Spleen (tissue), 11 donors: ENCODE measurements around the gene SPACDR. TPM values are rescaled to one million over a fixed set of nuclear protein-coding genes. Genes with fewer than 3 reads are reported as not detected.

Experiments
- DNase-seq: peaks from one replicate; pipeline ENCODE4 v3.0.0-alpha.2; 2020
- H3K27ac ChIP-seq, 8 donors: fragments of 200-600 bp; sonication (generic) in 7 of 8; 1 replicate in 4 of 8; 2 replicates in 4 of 8; pipeline versions ENCODE4 v1.5.0 to v1.8.0; 2016 to 2021; ENCODE audit warnings: inconsistent platforms in 4 of 8, mild to moderate bottlenecking in 4 of 8, moderate library complexity in 1 of 8
- H3K27me3 ChIP-seq, 7 donors: fragments of 200-600 bp; sonication (generic) in 6 of 7; replicated peaks in 1 of 7; 1 replicate in 4 of 7; 2 replicates in 3 of 7; pipeline versions ENCODE4 v1.5.0 to v1.8.0; 2016 to 2021; ENCODE audit warnings: inconsistent platforms in 3 of 7, mild to moderate bottlenecking in 1 of 7
- H3K36me3 ChIP-seq, 6 donors: fragments of 200-600 bp; sonication (generic) in 5 of 6; 1 replicate in 4 of 6; 2 replicates in 2 of 6; pipeline versions ENCODE4 v1.5.0 to v1.8.0; 2016 to 2021; ENCODE audit warnings: inconsistent platforms in 2 of 6
- H3K4me1 ChIP-seq, 6 donors: fragments of 200-600 bp; sonication (generic) in 5 of 6; 1 replicate in 3 of 6; 2 replicates in 3 of 6; pipeline versions ENCODE4 v1.5.0 to v1.8.0; 2016 to 2021; ENCODE audit warnings: inconsistent platforms in 3 of 6
- H3K4me3 ChIP-seq, 8 donors: fragments of 200-600 bp; sonication (generic) in 7 of 8; 1 replicate in 4 of 8; 2 replicates in 4 of 8; pipeline versions ENCODE4 v1.5.0 to v1.8.0; 2016 to 2021; ENCODE audit warnings: inconsistent platforms in 4 of 8, mild to moderate bottlenecking in 4 of 8, moderate library complexity in 2 of 8
- H3K9me3 ChIP-seq, 8 donors: fragments of 200-600 bp; sonication (generic) in 7 of 8; 1 replicate in 4 of 8; 2 replicates in 4 of 8; pipeline versions ENCODE4 v1.5.0 to v1.8.0; 2016 to 2021; ENCODE audit warnings: inconsistent platforms in 4 of 8
- CTCF ChIP-seq, 11 experiments: fragments of 200-600 bp in 7 of 11; fragments of 450-650 bp in 4 of 11; sonication (generic) in 4 of 11; IDR thresholded peaks in 8 of 11; conservative IDR thresholded peaks in 3 of 11; 1 replicate in 7 of 11; 2 replicates in 4 of 11; pipeline versions ENCODE4 v1.4.0 to v1.8.0; 2016 to 2021; ENCODE audit warnings: antibody characterized with exemption in 11 of 11, inconsistent platforms in 4 of 11, mild to moderate bottlenecking in 1 of 11
- POLR2A ChIP-seq, 3 donors: fragments of 450-650 bp; IDR thresholded peaks; one replicate each; pipeline ENCODE4 v1.5.1; 2017; ENCODE audit warnings: antibody characterized with exemption in 3 of 3, mild to moderate bottlenecking in 1 of 3
- POLR2AphosphoS5 ChIP-seq, 3 donors: sonication (generic); formaldehyde crosslinking; IDR thresholded peaks; one replicate each; pipeline ENCODE4 v1.5.1; 2017; ENCODE audit warnings: antibody characterized with exemption in 3 of 3
- WGBS, 5 donors: extraction: QIAGEN DNeasy Blood & Tissue Kit in 3 of 5; methylation state at CpG; one replicate each; pipeline versions ENCODE4 v1.1.5 to v1.1.7; 2013 to 2018; 5-methylcytosine and 5-hydroxymethylcytosine counted together
- intact Hi-C: fragments of 100-400 bp; cut with DNase I; formaldehyde crosslinking; loops from one replicate; pipeline ENCODE4 v1.15.0; 2023; ENCODE audit warnings: low total_unique reads
- polyA plus RNA-seq, 3 donors: library from polyadenylated mRNA; stranded (reverse); fragments of 200-250 nt; gene quantifications; one replicate each; pipeline ENCODE4 v1.2.1, GENCODE V29; 2013
- total RNA-seq, 7 donors: library from RNA; depleted of rRNA in 3 of 7; stranded (reverse); fragments of >200 nt in 3 of 7; fragmentation: NEBNext Ultra II Directional in 4 of 7; extraction: Animal tissue kit (Norgen Biotek cat#: 25700) in 4 of 7; gene quantifications; one replicate each; pipeline versions ENCODE4 v1.1.0 to v1.2.1, GENCODE V29; 2016 to 2021
- donor health status: healthy with polysubstance abuse.
- donor health status: DM: no; HTN: no; CAD: no; lungs with moderate emphysema.
- donor health status: DM: no; HTN: no; CAD: no.
- donor health status: Bipolar disorder and iron deficiency.
- donor health status: healthy.
- donor health status: DM: no; HTN: no; CAD: no.
- donor health status: DM: yes; HTN: yes; CAD: no.

SPACDR gene
- total and polyA plus RNA-seq, 10 donors, result 0.65 to 4.6 (median 1.7) TPM; not detected in 2

DNA sequence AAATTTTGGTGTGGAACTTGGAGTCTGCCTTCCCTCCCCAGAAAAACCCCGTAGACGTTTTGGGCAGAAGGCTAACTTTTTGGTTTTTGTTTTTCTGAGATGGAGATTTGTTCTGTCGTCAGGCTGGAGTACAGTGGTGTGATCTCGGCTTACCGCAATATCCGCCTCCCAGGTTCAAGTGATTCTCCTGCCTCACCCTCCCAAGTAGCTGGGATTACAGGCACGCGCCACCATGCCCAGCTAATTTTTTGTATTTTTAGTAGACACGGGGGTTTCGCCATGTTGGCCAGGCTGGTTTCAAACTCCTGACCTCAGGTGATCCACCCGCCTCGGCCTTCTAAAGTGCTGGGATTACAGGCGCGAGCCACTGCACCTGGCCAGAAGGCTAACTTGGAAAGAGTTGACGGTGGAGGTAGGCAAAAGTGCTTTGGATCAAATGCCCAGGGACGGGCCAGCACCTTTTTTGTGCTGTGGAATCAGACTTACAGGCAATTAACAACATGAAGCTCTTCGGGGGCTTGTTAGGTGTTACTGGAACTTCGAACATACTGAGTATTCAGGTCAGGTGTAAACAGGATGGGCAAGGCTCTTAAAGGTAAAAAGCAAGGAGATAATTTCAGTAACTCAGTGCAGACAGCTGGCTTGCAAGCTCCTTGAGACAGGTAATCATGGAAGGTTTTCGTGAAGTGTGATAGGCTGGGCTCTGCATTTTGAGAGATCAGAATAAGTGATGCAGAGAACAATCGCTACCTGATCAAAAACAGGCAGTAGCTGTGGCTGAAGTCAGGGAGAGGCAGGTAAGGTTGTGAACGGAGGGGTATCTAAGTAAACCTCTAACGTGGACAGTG, 29.5 kb downstream of the SPACDR start:
- Histone ChIP-seq H3K36me3 (peaks cover 2 to 47% (median 23%) of the 10 kb centered on the region in 6 donors), H3K4me1 (peaks cover 45 to 89% (median 66%) of the 10 kb centered on the region in 6 donors), H3K9me3 (no peaks in the 10 kb centered on the region), H3K27me3 (no peaks in the 10 kb centered on the region), H3K27ac (peak overlapping the region; percentile 95 to 100 (median 99)), H3K4me3 (peak overlapping the region; percentile 77 to 97 (median 86))
- no peak for TF ChIP-seq POLR2A (IDR thresholded peaks at IDR 0.05)
- no peak for TF ChIP-seq CTCF (IDR thresholded peaks at IDR 0.05 in 8 of 11, conservative IDR thresholded peaks at IDR 0.05 in 3 of 11)
- TF ChIP-seq POLR2AphosphoS5 (IDR thresholded peaks at IDR 0.05), result peak in 1 of 3 donors; percentile 37
- DNase-seq, result no peak
- 74 to 85% (median 78%) methylated on average over 22 of the region's 22 CpGs for WGBS, 5 donors
- intact Hi-C loops, result no loop called here

GRCh38 chr7:100433592-100434296, 30.3 kb downstream of the SPACDR start:
- peak; percentile 69 for DNase-seq
- intact Hi-C loops, result no loop called here
- Histone ChIP-seq H3K36me3 (peaks cover 2 to 47% (median 23%) of the 10 kb centered on the region in 6 donors), H3K4me1 (peaks cover 45 to 81% (median 64%) of the 10 kb centered on the region in 6 donors), H3K9me3 (no peaks in the 10 kb centered on the region), H3K4me3 (peak overlapping the region in 2 of 8 donors; percentile 85 to 97), H3K27me3 (no peaks in the 10 kb centered on the region), H3K27ac (peak overlapping the region; percentile 32 to 100 (median 99))
- TF ChIP-seq POLR2AphosphoS5 (IDR thresholded peaks at IDR 0.05) (peak in 1 of 3 donors; percentile 32), POLR2A (IDR thresholded peaks at IDR 0.05) (no peak), CTCF (IDR thresholded peaks at IDR 0.05 in 8 of 11, conservative IDR thresholded peaks at IDR 0.05 in 3 of 11) (no peak)
- WGBS, 5 donors, result 66 to 72% (median 68%) methylated on average over 10 of the region's 10 CpGs

DNA sequence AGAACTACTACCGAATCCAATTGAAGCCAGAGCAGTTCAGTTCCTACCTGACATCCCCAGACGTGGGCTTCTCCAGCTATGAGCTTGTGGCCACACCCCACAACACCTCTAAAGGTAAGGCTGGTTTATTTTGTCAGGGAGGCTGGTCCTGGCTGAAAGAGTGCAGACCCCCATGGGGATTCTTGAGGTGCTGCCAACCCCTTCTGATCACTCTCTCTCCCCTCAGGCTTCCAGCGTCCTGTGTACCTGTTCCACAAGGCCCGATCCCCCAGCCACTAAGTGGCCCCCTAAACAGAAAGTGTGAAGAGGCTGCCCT, 30.8 kb downstream of the SPACDR start:
- H3K27ac ChIP-seq, result peak overlapping the region in 7 of 8 donors; percentile 32 to 100 (median 99)
- H3K36me3 ChIP-seq, result peaks cover 2 to 47% (median 23%) of the 10 kb centered on the region in 6 donors
- no peaks in the 10 kb centered on the region for H3K27me3 ChIP-seq
- H3K9me3 ChIP-seq, result no peaks in the 10 kb centered on the region
- peak overlapping the region in 3 of 8 donors; percentile 12 to 97 (median 85) for H3K4me3 ChIP-seq
- H3K4me1 ChIP-seq, result peaks cover 45 to 76% (median 63%) of the 10 kb centered on the region in 6 donors
- intact Hi-C loops, result no loop called here
- TF ChIP-seq POLR2A (IDR thresholded peaks at IDR 0.05), result no peak
- no peak for TF ChIP-seq CTCF (IDR thresholded peaks at IDR 0.05 in 8 of 11, conservative IDR thresholded peaks at IDR 0.05 in 3 of 11)
- TF ChIP-seq POLR2AphosphoS5 (IDR thresholded peaks at IDR 0.05), result no peak
- 61 to 75% (median 64%) methylated on average over 4 of the region's 4 CpGs for WGBS, 5 donors
- no peak for DNase-seq
